ENCODE results near the gene CD3E. TPM values are rescaled to one million over a fixed set of nuclear protein-coding genes. Genes with fewer than 3 reads are reported as not detected.

Gene CD3E
- total RNA-seq, 4 donors from 2014 or later: 0.36 to 0.52 (median 0.46) TPM; not detected in 1

- no peak for TF ChIP-seq CTCF (IDR thresholded peaks at IDR 0.05)
- no peak for TF ChIP-seq POLR2A (IDR thresholded peaks at IDR 0.05)
- WGBS, 2 donors: 70 to 74% methylated on average over 4 of the region's 4 CpGs
- no peak overlapping the region for H3K4me3 ChIP-seq (ENCODE audit: low read depth, poor library complexity, severe bottlenecking)
- intact Hi-C loops (cut with DNase I; ENCODE audit: low total_unique reads): no loop called here
- DNase-seq (ENCODE audit: low spot score in 2 of 2): no peak
These were observed 7.0 kb downstream of the CD3E start for GRCh38 chr11:118311518-118311917.

- intact Hi-C loops (cut with DNase I; ENCODE audit: low total_unique reads): no loop called here
- no peak overlapping the region for H3K4me3 ChIP-seq (ENCODE audit: low read depth, poor library complexity, severe bottlenecking)
- no peak for TF ChIP-seq POLR2A (IDR thresholded peaks at IDR 0.05)
- no peak for TF ChIP-seq CTCF (IDR thresholded peaks at IDR 0.05)
- DNase-seq (ENCODE audit: low spot score in 2 of 2): no peak
- WGBS, 2 donors: 93 to 94% methylated on average over 2 of the region's 2 CpGs
These were observed 7.8 kb downstream of the CD3E start for GRCh38 chr11:118312328-118312727.

GRCh38 chr11:118313242-118313641 is 8.7 kb downstream of the CD3E start:
- intact Hi-C loops (cut with DNase I; ENCODE audit: low total_unique reads): no loop called here
- H3K4me3 ChIP-seq (ENCODE audit: low read depth, poor library complexity, severe bottlenecking): no peak overlapping the region
- TF ChIP-seq POLR2A (IDR thresholded peaks at IDR 0.05) (no peak), CTCF (IDR thresholded peaks at IDR 0.05) (no peak)
- WGBS, 2 donors: 71 to 72% methylated on average over 4 of the region's 4 CpGs
- DNase-seq (ENCODE audit: low spot score in 2 of 2): no peak

GRCh38 chr11:118314988-118315411 is 10.5 kb downstream of the CD3E start:
- 66 to 75% methylated on average over 7 of the region's 7 CpGs for WGBS, 2 donors
- intact Hi-C loops (cut with DNase I; ENCODE audit: low total_unique reads): no loop called here
- H3K4me3 ChIP-seq (ENCODE audit: low read depth, poor library complexity, severe bottlenecking): no peak overlapping the region
- TF ChIP-seq CTCF (IDR thresholded peaks at IDR 0.05): no peak
- TF ChIP-seq POLR2A (IDR thresholded peaks at IDR 0.05): no peak
- DNase-seq (ENCODE audit: low spot score in 2 of 2): no peak

GRCh38 chr11:118318124-118318523 is 13.6 kb downstream of the CD3E start:
- intact Hi-C loops (cut with DNase I; ENCODE audit: low total_unique reads): no loop called here
- H3K4me3 ChIP-seq (ENCODE audit: low read depth, poor library complexity, severe bottlenecking): no peak overlapping the region
- TF ChIP-seq POLR2A (IDR thresholded peaks at IDR 0.05) (no peak), CTCF (IDR thresholded peaks at IDR 0.05) (no peak)
- DNase-seq (ENCODE audit: low spot score in 2 of 2): no peak
- 90% methylated on average over 4 of the region's 4 CpGs for WGBS, 2 donors

GRCh38 chr11:118318581-118319336 is 14.2 kb downstream of the CD3E start:
- no peak for TF ChIP-seq CTCF (IDR thresholded peaks at IDR 0.05)
- TF ChIP-seq POLR2A (IDR thresholded peaks at IDR 0.05): no peak
- no peak overlapping the region for H3K4me3 ChIP-seq (ENCODE audit: low read depth, poor library complexity, severe bottlenecking)
- no peak for DNase-seq (ENCODE audit: low spot score in 2 of 2)
- WGBS, 2 donors: 86% methylated on average over 11 of the region's 11 CpGs
- intact Hi-C loops (cut with DNase I; ENCODE audit: low total_unique reads): no loop called here

Data from lower leg skin (tissue), 4 donors.